ENCODE results near the gene S1PR4. TPM values are rescaled to one million over a fixed set of nuclear protein-coding genes. Genes with fewer than 3 reads are reported as not detected.
A peak's percentile ranks its signal among the peaks of the same experiment; 100 is the strongest.

Gene S1PR4
- total and polyA plus RNA-seq, 2 of the 8 experiments (the other 6 are each of a cell fraction or from before 2014, with no cell fraction given) = not detected

DNA sequence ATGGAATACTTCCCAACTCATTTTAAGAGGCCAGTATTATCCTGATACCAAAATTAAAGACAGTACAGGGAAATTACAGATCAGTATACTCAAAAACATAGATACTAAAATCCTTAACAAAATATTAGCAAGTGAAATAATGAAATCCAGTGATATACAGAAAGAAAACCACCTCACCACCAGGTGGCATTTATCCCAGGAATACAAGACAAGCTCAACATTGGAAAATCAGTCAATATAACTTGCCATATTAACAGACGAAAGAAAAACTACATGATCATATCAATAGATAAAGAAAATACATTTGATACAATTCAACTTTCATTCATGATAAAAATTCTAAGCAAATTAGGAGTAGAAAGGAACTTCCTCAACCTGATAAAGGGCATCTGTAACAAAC lies 49.5 kb upstream of the S1PR4 start:
- Histone ChIP-seq H3K18ac (ENCODE audit: extremely low read depth, low read length) (no peak overlapping the region), H3K4ac (replicated peaks; ENCODE audit: insufficient read length, low read depth, low read length) (no peak overlapping the region), H4K91ac (replicated peaks; ENCODE audit: insufficient read length, low read length) (no peak overlapping the region), H2BK120ac (replicated peaks; ENCODE audit: low read depth, low read length) (no peak overlapping the region), H3K23ac (ENCODE audit: insufficient read length) (no peak overlapping the region), H2BK5ac (ENCODE audit: low read depth, low read length) (no peak overlapping the region), H4K5ac (ENCODE audit: insufficient read length, low read depth, low read length) (no peak overlapping the region), H2AFZ (ENCODE audit: low read length) (no peak overlapping the region), H2BK15ac (ENCODE audit: low read length) (no peak overlapping the region), H2BK12ac (ENCODE audit: low read depth, low read length) (no peak overlapping the region), H4K20me1 (replicated peaks in 1 of 2; ENCODE audit: control insufficient read depth in 1 of 2, insufficient read depth in 2 of 2, low read length in 2 of 2) (no peaks in the 10 kb centered on the region), H4K8ac (ENCODE audit: extremely low read depth, insufficient read depth, low read length) (no peak overlapping the region), H3K4me2 (ENCODE audit: insufficient read depth in 1 of 2, low read depth in 2 of 2, low read length in 2 of 2) (no peak overlapping the region), H3K79me2 (ENCODE audit: control insufficient read depth in 1 of 2, insufficient read depth in 2 of 2, low read length in 2 of 2) (no peaks in the 10 kb centered on the region), H3K9ac (replicated peaks in 1 of 4; ENCODE audit: extremely low read depth in 1 of 4, low read depth in 3 of 4, low read length in 3 of 4) (no peak overlapping the region), H3K9me3 (ENCODE audit: insufficient read depth in 2 of 2, low read depth in 1 of 2, low read length in 1 of 2) (no peaks in the 10 kb centered on the region), H3K4me3 (ENCODE audit: extremely low read depth in 1 of 4, insufficient read depth in 2 of 4, low read depth in 3 of 4, low read length in 4 of 4) (no peak overlapping the region), H3K27ac (ENCODE audit: low read depth, low read length) (no peak overlapping the region), H3K27me3 (replicated peaks in 1 of 4; ENCODE audit: control insufficient read depth in 3 of 4, extremely low read depth in 1 of 4, insufficient read depth in 3 of 4, low read length in 3 of 4) (no peaks in the 10 kb centered on the region), H2AK5ac (ENCODE audit: low read depth, low read length) (no peak overlapping the region), H3K4me1 (replicated peaks in 1 of 4; ENCODE audit: control insufficient read depth in 3 of 4, insufficient read depth in 4 of 4, low read length in 3 of 4) (peaks cover 0 to 4% (median 0%) of the 10 kb centered on the region in 4 experiments; a peak in 1 of 7 replicates), H2BK20ac (ENCODE audit: low read length) (no peak overlapping the region), H3K14ac (ENCODE audit: insufficient read length) (no peak overlapping the region), H3K23me2 (ENCODE audit: low read depth, low read length) (no peaks in the 10 kb centered on the region), H3K56ac (replicated peaks; ENCODE audit: insufficient read length, low read depth, low read length) (no peak overlapping the region), H3K79me1 (ENCODE audit: low read depth, low read length) (no peaks in the 10 kb centered on the region), H3K36me3 (ENCODE audit: control insufficient read depth in 2 of 4, insufficient read depth in 4 of 4, low read length in 3 of 4) (no peaks in the 10 kb centered on the region)
- FAIRE-seq (no peak), DNase-seq (ENCODE audit: low read depth in 1 of 2, low spot score in 2 of 2) (no peak)
- ChIA-PET CTCF (ENCODE audit: partially characterized antibody) (interaction anchor here (0.7 to 10.8 kb wide), 30 partner anchors 9 to 481 kb away, joined by 3 to 166 read pairs (median 4); no protein-coding TSS in a partner anchor), POLR2A (ENCODE audit: partially characterized antibody) (interaction anchor here (1.0 to 1.6 kb wide), 5 partner anchors 11 to 93 kb away, joined by 3 to 4 read pairs (median 3); partner anchors contain the start of gene NCLN)
- TF ChIP-seq CTCF (IDR thresholded peaks at IDR 0.05; ENCODE audit: control extremely low read depth in 1 of 3, insufficient read depth in 1 of 3, low read depth in 1 of 3, low read length in 3 of 3) (peak in 2 of 3 experiments; percentile 23 to 43; a peak in 2 of 4 replicates), YY1 (IDR thresholded peaks at IDR 0.05; ENCODE audit: low read depth, low read length) (no peak)
- 38% methylated on average over 1 of the region's 1 CpG; no CpG with 5 or more reads in 1 of the 2 experiments for WGBS, 2 experiments (ENCODE audit: extremely low coverage in 1 of 2, insufficient coverage in 1 of 2, insufficient read length in 1 of 2, insufficient replicate concordance in 2 of 2, low coverage in 1 of 2, low lambda C conversion rate in 2 of 2, missing lambda C conversion rate in 1 of 2)
